BE2C (cell line): ENCODE results near the gene CCDC54.
A peak's percentile ranks its signal among the peaks of the same experiment; 100 is the strongest.

Source experiments
- DNase-seq: peaks from one replicate; pipeline ENCODE4 v3.0.0-alpha.2; 2020
- H3K27me3 ChIP-seq: fragments of 250-450 bp; sonication (Bioruptor Pico); 2 replicates; pipeline ENCODE4 v1.5.1; 2020; ENCODE audit warnings: mild to moderate bottlenecking
- H3K36me3 ChIP-seq: fragments of 250-450 bp; sonication (Bioruptor Pico); 2 replicates; pipeline ENCODE4 v1.5.1; 2020; ENCODE audit warnings: mild to moderate bottlenecking
- H3K4me1 ChIP-seq: fragments of 250-450 bp; sonication (Bioruptor Pico); 2 replicates; pipeline ENCODE4 v1.5.1; 2020
- H3K4me3 ChIP-seq: 2 replicates; pipeline ENCODE4 v1.5.1; 2011; ENCODE audit warnings: low read depth, low read length
- H3K9me3 ChIP-seq: fragments of 250-450 bp; sonication (Bioruptor Pico); 2 replicates; pipeline ENCODE4 v1.5.1; 2020
- CTCF ChIP-seq: IDR thresholded peaks from 2 replicates; pipeline ENCODE4 v1.5.1; 2012; ENCODE audit warnings: mild to moderate bottlenecking, low read depth, low read length

Gene CCDC54

GRCh38 chr3:107367353-107367752 lies 9.9 kb upstream of the CCDC54 start:
- DNase-seq: no peak
- H3K4me3 ChIP-seq: no peak overlapping the region
- H3K9me3 ChIP-seq: no peaks in the 10 kb centered on the region
- H3K36me3 ChIP-seq: no peaks in the 10 kb centered on the region
- H3K27me3 ChIP-seq: peaks cover 5% of the 10 kb centered on the region; the same call in 1 of the 2 replicates
- TF ChIP-seq CTCF: no peak
- H3K4me1 ChIP-seq: no peaks in the 10 kb centered on the region

DNA sequence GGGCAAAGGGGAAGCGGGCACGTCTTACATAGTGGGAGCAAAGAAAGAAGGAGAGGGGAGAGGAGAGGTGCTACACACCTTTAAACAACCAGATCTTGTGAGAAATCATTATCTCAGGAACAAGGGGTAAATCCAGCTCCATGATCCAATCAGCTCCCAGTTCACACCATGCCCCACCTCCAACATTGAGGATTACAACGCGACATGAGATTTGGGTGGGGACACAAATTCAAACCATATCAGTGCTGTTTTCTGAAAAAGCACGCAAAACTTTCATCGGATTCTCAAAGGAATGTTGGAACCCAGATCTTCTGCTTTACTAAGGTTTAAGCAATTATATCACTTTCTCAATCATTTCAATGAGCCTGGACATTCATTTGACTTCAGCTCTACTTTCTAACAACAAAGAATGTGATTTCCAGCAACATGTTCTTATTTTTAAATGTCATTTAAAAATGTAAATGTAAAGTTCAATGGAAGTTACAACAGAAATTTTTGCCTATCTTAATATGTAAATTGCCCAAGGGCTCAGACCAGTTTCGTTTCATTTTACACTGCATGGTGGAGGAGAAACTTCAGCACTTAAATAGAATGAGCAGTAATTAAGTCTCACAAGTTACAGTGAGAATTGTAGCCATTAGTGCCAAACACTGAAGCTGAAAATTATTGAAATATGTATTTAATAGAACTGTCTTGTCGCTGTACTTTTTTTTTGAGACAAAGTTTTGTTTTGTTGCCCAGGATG lies 8.4 kb upstream of the CCDC54 start:
- H3K4me3 ChIP-seq: no peak overlapping the region
- no peaks in the 10 kb centered on the region for H3K9me3 ChIP-seq
- TF ChIP-seq CTCF: no peak
- DNase-seq: no peak
- no peaks in the 10 kb centered on the region for H3K36me3 ChIP-seq
- no peaks in the 10 kb centered on the region for H3K4me1 ChIP-seq
- peaks cover 5% of the 10 kb centered on the region; the same call in 1 of the 2 replicates for H3K27me3 ChIP-seq

DNA sequence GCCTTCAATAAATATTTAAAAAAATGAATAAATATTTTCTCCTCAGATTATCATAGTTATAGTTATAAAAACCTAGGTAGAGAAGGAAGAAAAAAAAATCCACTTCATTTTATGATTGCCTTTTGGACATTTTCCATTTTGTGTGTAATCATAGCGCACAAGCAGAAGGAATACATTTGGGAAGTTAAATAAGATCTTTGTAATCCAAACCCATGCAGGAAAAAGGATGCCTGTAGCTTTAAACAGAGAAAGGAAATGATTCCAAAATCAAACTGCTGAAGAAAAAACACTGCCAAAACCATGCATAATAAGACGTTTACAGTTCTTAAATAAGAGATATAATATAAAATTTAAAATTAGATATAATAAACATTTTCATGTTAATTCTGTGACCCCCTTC lies 7.4 kb upstream of the CCDC54 start:
- no peak for DNase-seq
- Histone ChIP-seq H3K4me3 (no peak overlapping the region), H3K27me3 (peaks cover 5% of the 10 kb centered on the region; the same call in 1 of the 2 replicates), H3K36me3 (no peaks in the 10 kb centered on the region), H3K4me1 (no peaks in the 10 kb centered on the region), H3K9me3 (no peaks in the 10 kb centered on the region)
- TF ChIP-seq CTCF: no peak

- H3K4me3 ChIP-seq: no peak overlapping the region
- peaks cover 5% of the 10 kb centered on the region; the same call in 1 of the 2 replicates for H3K27me3 ChIP-seq
- DNase-seq: no peak
- TF ChIP-seq CTCF: peak; percentile 28; the same call in 1 of the 2 replicates
- H3K4me1 ChIP-seq: no peaks in the 10 kb centered on the region
- H3K36me3 ChIP-seq: no peaks in the 10 kb centered on the region
- H3K9me3 ChIP-seq: no peaks in the 10 kb centered on the region
Observed at GRCh38 chr3:107370907-107371306, 6.3 kb upstream of the CCDC54 start.

DNA sequence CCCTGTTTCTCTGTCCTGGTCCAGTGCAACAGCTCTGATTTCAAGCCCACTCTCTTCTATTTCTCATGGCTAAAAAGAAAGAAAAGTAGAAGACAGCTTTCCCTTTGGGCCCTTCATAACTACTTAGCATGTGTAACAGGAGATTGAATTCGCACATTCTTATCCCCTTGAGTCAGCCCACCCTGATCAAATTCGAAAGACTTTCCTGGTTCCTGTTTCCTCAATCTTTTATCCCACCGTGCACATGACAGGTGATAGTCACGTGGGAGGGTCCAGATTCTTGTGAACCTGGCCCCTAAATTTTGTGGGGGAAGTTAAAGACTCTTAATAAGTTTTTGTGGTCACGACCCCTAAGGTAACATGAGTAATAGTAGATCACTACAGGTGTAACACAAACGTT lies 4.7 kb upstream of the CCDC54 start:
- Histone ChIP-seq H3K9me3 (no peaks in the 10 kb centered on the region), H3K36me3 (no peaks in the 10 kb centered on the region), H3K4me3 (no peak overlapping the region), H3K4me1 (no peaks in the 10 kb centered on the region), H3K27me3 (peaks cover 9% of the 10 kb centered on the region; the same call in 1 of the 2 replicates)
- no peak for TF ChIP-seq CTCF
- no peak for DNase-seq

DNA sequence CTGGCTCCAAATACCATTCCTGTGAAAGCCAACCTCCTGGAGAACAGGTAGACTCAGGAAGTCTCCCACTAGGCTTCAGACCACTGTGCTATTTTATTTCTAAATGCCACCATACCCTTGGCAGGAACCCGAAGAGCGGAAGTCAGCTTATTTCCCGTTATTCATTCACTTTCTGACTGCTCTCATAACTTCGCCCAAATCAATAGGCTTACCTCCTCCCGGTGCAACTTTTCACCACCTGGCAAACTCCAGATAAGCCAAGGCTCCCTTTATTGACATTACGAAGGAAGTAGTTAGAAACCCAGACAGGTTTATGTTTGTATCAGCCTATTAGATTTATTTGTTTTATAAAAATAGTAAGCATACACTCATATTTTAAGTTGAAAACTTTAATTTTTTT lies 3.3 kb upstream of the CCDC54 start:
- no peak for DNase-seq
- H3K36me3 ChIP-seq: no peaks in the 10 kb centered on the region
- no peaks in the 10 kb centered on the region for H3K9me3 ChIP-seq
- no peak for TF ChIP-seq CTCF
- no peak overlapping the region for H3K4me3 ChIP-seq
- no peaks in the 10 kb centered on the region for H3K4me1 ChIP-seq
- peaks cover 16% of the 10 kb centered on the region; the same call in 1 of the 2 replicates for H3K27me3 ChIP-seq
